Measurements from ENCODE around the gene ZMIZ1. TPM values are rescaled to one million over a fixed set of nuclear protein-coding genes. Genes with fewer than 3 reads are reported as not detected.

Gene ZMIZ1
- total RNA-seq, 1 experiment from 2014 or later, result 28.4 TPM

- no peaks in the 10 kb centered on the region for H4K20me1 ChIP-seq (ENCODE audit: insufficient read depth)
- no peaks in the 10 kb centered on the region for H3K27me3 ChIP-seq (ENCODE audit: insufficient read depth, low read length)
- H3K4me3 ChIP-seq (replicated peaks in 1 of 2; ENCODE audit: low read depth in 1 of 2, low read length in 2 of 2), result no peak overlapping the region
- intact Hi-C loops (cut with micrococcal nuclease), result no loop called here
- no TSS peak for BruUV-seq (replicated peaks)
- TF ChIP-seq JUND (IDR thresholded peaks at IDR 0.05), result no peak
- no peak for TF ChIP-seq POLR2AphosphoS5 (IDR thresholded peaks at IDR 0.05; ENCODE audit: low read depth, low read length)
- no peak for TF ChIP-seq POLR2A (IDR thresholded peaks at IDR 0.05; ENCODE audit: borderline replicate concordance, extremely low read depth, insufficient read depth, insufficient read length)
- TF ChIP-seq MAX (IDR thresholded peaks at IDR 0.05), result no peak
- no peak for TF ChIP-seq ATF3 (IDR thresholded peaks at IDR 0.05)
- TF ChIP-seq EZH2 (IDR thresholded peaks at IDR 0.05), result no peak
- TF ChIP-seq YY1 (IDR thresholded peaks at IDR 0.05; ENCODE audit: extremely low read depth, insufficient replicate concordance, low read depth, low read length), result no peak
- no peak for TF ChIP-seq SRF (IDR thresholded peaks at IDR 0.05; ENCODE audit: low read depth)
- TF ChIP-seq CBX3 (IDR thresholded peaks at IDR 0.05; ENCODE audit: low read depth), result no peak
- H3K9ac ChIP-seq (ENCODE audit: low read length), result no peak overlapping the region
- DNase-seq (ENCODE audit: low read depth, low spot score) (no peak), ATAC-seq (no peak)
- RAD21 ChIA-PET (ENCODE audit: low non-redundant PET in 1 of 2, low total read pairs in 2 of 2, uncharacterized antibody in 2 of 2, unreplicated experiment in 2 of 2), result no interaction called here
- H3K79me2 ChIP-seq (ENCODE audit: insufficient read depth, low read length), result no peaks in the 10 kb centered on the region
- H3K36me3 ChIP-seq (ENCODE audit: control insufficient read depth in 1 of 2, insufficient read depth in 2 of 2, low read length in 2 of 2), result no peaks in the 10 kb centered on the region; a peak in 1 of 4 replicates
- H2AFZ ChIP-seq (ENCODE audit: low read depth, low read length, poor library complexity, severe bottlenecking), result no peak overlapping the region
- H3K4me2 ChIP-seq (ENCODE audit: low read length), result no peak overlapping the region
- no peak overlapping the region for H3K27ac ChIP-seq (ENCODE audit: low read depth, low read length)
- peaks cover 0 to 18% of the 10 kb centered on the region in 2 experiments; a peak in 2 of 4 replicates for H3K4me1 ChIP-seq (ENCODE audit: control insufficient read depth in 1 of 2, insufficient read depth in 2 of 2, low read length in 2 of 2)
- POLR2A ChIA-PET, result no interaction called here
- H3K9me2 ChIP-seq (ENCODE audit: insufficient read depth), result no peaks in the 10 kb centered on the region
- no peaks in the 10 kb centered on the region for H3K9me3 ChIP-seq (ENCODE audit: control insufficient read depth in 1 of 2, insufficient read depth in 1 of 2, low read depth in 1 of 2, low read length in 2 of 2)
- CTCF ChIA-PET, result no interaction called here
Measured at GRCh38 chr10:79165070-79165778, 96.5 kb downstream of the ZMIZ1 start.

GRCh38 chr10:79166312-79166721 is 97.6 kb downstream of the ZMIZ1 start:
- intact Hi-C loops (cut with micrococcal nuclease), result no loop called here
- Histone ChIP-seq H3K27ac (ENCODE audit: low read depth, low read length) (no peak overlapping the region), H3K27me3 (ENCODE audit: insufficient read depth, low read length) (no peaks in the 10 kb centered on the region), H3K4me2 (ENCODE audit: low read length) (no peak overlapping the region), H3K9ac (ENCODE audit: low read length) (no peak overlapping the region), H4K20me1 (ENCODE audit: insufficient read depth) (no peaks in the 10 kb centered on the region), H3K9me2 (ENCODE audit: insufficient read depth) (no peaks in the 10 kb centered on the region), H3K4me3 (replicated peaks in 1 of 2; ENCODE audit: low read depth in 1 of 2, low read length in 2 of 2) (no peak overlapping the region), H2AFZ (ENCODE audit: low read depth, low read length, poor library complexity, severe bottlenecking) (no peak overlapping the region), H3K36me3 (ENCODE audit: control insufficient read depth in 1 of 2, insufficient read depth in 2 of 2, low read length in 2 of 2) (no peaks in the 10 kb centered on the region; a peak in 1 of 4 replicates), H3K79me2 (ENCODE audit: insufficient read depth, low read length) (no peaks in the 10 kb centered on the region), H3K9me3 (ENCODE audit: control insufficient read depth in 1 of 2, insufficient read depth in 1 of 2, low read depth in 1 of 2, low read length in 2 of 2) (no peaks in the 10 kb centered on the region), H3K4me1 (ENCODE audit: control insufficient read depth in 1 of 2, insufficient read depth in 2 of 2, low read length in 2 of 2) (peaks cover 0 to 29% of the 10 kb centered on the region in 2 experiments; a peak in 2 of 4 replicates)
- ATAC-seq (no peak), DNase-seq (ENCODE audit: low read depth, low spot score) (no peak)
- POLR2A ChIA-PET, result no interaction called here
- TF ChIP-seq ZNF274 (IDR thresholded peaks at IDR 0.05; ENCODE audit: low read depth, low read length) (no peak), FOSL1 (IDR thresholded peaks at IDR 0.05; ENCODE audit: low read depth) (no peak), EZH2 (IDR thresholded peaks at IDR 0.05) (no peak), SP1 (IDR thresholded peaks at IDR 0.05; ENCODE audit: low read depth) (no peak), ELF1 (IDR thresholded peaks at IDR 0.05; ENCODE audit: borderline replicate concordance, low read depth) (no peak), ZFX (IDR thresholded peaks at IDR 0.05) (no peak), CTCF (IDR thresholded peaks at IDR 0.05 in 2 of 3, conservative IDR thresholded peaks at IDR 0.05 in 1 of 3; ENCODE audit: borderline replicate concordance in 1 of 3, insufficient read depth in 1 of 3, low read depth in 2 of 3, low read length in 2 of 3) (no peak)
- no TSS peak for BruUV-seq (replicated peaks)
- CTCF ChIA-PET, result no interaction called here
- RAD21 ChIA-PET (ENCODE audit: low non-redundant PET in 1 of 2, low total read pairs in 2 of 2, uncharacterized antibody in 2 of 2, unreplicated experiment in 2 of 2), result no interaction called here
